Right lobe of liver (tissue), 4 donors: ENCODE data around the gene FGGY.

Experiments
- POLR2A ChIP-seq: fragments of 450-650 bp; IDR thresholded peaks from one replicate; pipeline ENCODE4 v1.6.1; 2017; ENCODE audit warnings: antibody characterized with exemption, mild to moderate bottlenecking
- TF ChIP-seq, protein P1 (sequence below), 4 donors: fragments of 200-600 bp in 3 of 4; fragments of 450-650 bp in 1 of 4; IDR thresholded peaks; one replicate each; pipeline versions ENCODE4 v1.5.1 to v1.8.0; 2016 to 2022; ENCODE audit warnings: antibody characterized with exemption in 4 of 4, mild to moderate bottlenecking in 2 of 4
- donor health status: DM: no; HTN: no; CAD: no.
- donor health status: DM: no; HTN: no; CAD: no.
- donor health status: DM: no; HTN: yes; CAD: no.

- TF ChIP-seq, protein P1, sequence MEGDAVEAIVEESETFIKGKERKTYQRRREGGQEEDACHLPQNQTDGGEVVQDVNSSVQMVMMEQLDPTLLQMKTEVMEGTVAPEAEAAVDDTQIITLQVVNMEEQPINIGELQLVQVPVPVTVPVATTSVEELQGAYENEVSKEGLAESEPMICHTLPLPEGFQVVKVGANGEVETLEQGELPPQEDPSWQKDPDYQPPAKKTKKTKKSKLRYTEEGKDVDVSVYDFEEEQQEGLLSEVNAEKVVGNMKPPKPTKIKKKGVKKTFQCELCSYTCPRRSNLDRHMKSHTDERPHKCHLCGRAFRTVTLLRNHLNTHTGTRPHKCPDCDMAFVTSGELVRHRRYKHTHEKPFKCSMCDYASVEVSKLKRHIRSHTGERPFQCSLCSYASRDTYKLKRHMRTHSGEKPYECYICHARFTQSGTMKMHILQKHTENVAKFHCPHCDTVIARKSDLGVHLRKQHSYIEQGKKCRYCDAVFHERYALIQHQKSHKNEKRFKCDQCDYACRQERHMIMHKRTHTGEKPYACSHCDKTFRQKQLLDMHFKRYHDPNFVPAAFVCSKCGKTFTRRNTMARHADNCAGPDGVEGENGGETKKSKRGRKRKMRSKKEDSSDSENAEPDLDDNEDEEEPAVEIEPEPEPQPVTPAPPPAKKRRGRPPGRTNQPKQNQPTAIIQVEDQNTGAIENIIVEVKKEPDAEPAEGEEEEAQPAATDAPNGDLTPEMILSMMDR (IDR thresholded peaks at IDR 0.05) = no peak
- TF ChIP-seq POLR2A = no peak
Measured at GRCh38 chr1:59752556-59753414, 455.9 kb downstream of the FGGY start.
